Trophoblast cell (in vitro differentiated cells and primary cell): ENCODE results near the gene PAQR8.

ENCODE experiments used
- DNase-seq, 2 donors: peaks; one replicate each; pipeline ENCODE4 v3.0.0-alpha.2; 2016
- H2AFZ ChIP-seq: 2 replicates; pipeline ENCODE4 v1.6.1; 2013; ENCODE audit warnings: low read length, moderate library complexity, mild to moderate bottlenecking; ENCODE audit not compliant: insufficient read depth, poor library complexity
- H2AK5ac ChIP-seq: 2 replicates; pipeline ENCODE4 v1.6.1; 2013; ENCODE audit warnings: mild to moderate bottlenecking, low read length
- H2BK120ac ChIP-seq: 2 replicates; pipeline ENCODE4 v1.6.1; 2013; ENCODE audit warnings: low read length, mild to moderate bottlenecking, moderate library complexity; ENCODE audit not compliant: insufficient read depth, poor library complexity
- H2BK12ac ChIP-seq: 2 replicates; pipeline ENCODE4 v1.6.1; 2013; ENCODE audit warnings: mild to moderate bottlenecking, low read length, moderate library complexity
- H2BK5ac ChIP-seq: 2 replicates; pipeline ENCODE4 v1.6.1; 2013; ENCODE audit warnings: low read length, low read depth, moderate library complexity, mild to moderate bottlenecking; ENCODE audit not compliant: poor library complexity
- H3K14ac ChIP-seq: 2 replicates; pipeline ENCODE4 v1.6.1; 2013; ENCODE audit warnings: mild to moderate bottlenecking, low read length
- H3K18ac ChIP-seq: 2 replicates; pipeline ENCODE4 v1.6.1; 2013; ENCODE audit warnings: mild to moderate bottlenecking, low read length
- H3K23ac ChIP-seq: 2 replicates; pipeline ENCODE4 v1.6.1; 2013; ENCODE audit warnings: low read length
- H3K27ac ChIP-seq: 2 replicates; pipeline ENCODE4 v1.5.1; 2013; ENCODE audit warnings: low read depth, mild to moderate bottlenecking, inconsistent platforms, low read length, moderate library complexity
- H3K27me3 ChIP-seq: 2 replicates; pipeline ENCODE4 v1.6.1; 2013; ENCODE audit warnings: inconsistent platforms, mild to moderate bottlenecking, low read length, moderate library complexity; ENCODE audit not compliant: insufficient read depth
- H3K36me3 ChIP-seq, 2 experiments: 1 replicate in 1 of 2; 2 replicates in 1 of 2; pipeline ENCODE4 v1.6.1; 2013; ENCODE audit warnings: low read length in 2 of 2, mild to moderate bottlenecking in 2 of 2, moderate library complexity in 1 of 2; ENCODE audit not compliant: insufficient read depth in 2 of 2, control insufficient read depth in 1 of 2
- H3K4ac ChIP-seq: 2 replicates; pipeline ENCODE4 v1.6.1; 2013; ENCODE audit warnings: low read depth, mild to moderate bottlenecking, low read length, moderate library complexity
- H3K4me1 ChIP-seq, 2 experiments: 1 replicate in 1 of 2; 2 replicates in 1 of 2; pipeline ENCODE4 v1.6.1; 2013; ENCODE audit warnings: low read length in 2 of 2, mild to moderate bottlenecking in 2 of 2, moderate library complexity in 1 of 2; ENCODE audit not compliant: insufficient read depth in 2 of 2, control insufficient read depth in 1 of 2
- H3K4me2 ChIP-seq: 2 replicates; pipeline ENCODE4 v1.6.1; 2013; ENCODE audit warnings: inconsistent platforms, mild to moderate bottlenecking, low read length, moderate library complexity
- H3K4me3 ChIP-seq: 2 replicates; pipeline ENCODE4 v1.5.1; 2013; ENCODE audit warnings: mild to moderate bottlenecking, low read depth, low read length, inconsistent platforms
- H3K79me1 ChIP-seq: one replicate; pipeline ENCODE4 v1.6.1; 2013; ENCODE audit warnings: low read length
- H3K79me2 ChIP-seq: 2 replicates; pipeline ENCODE4 v1.6.1; 2013; ENCODE audit warnings: low read length, mild to moderate bottlenecking; ENCODE audit not compliant: control insufficient read depth, insufficient read depth, poor library complexity
- H3K9ac ChIP-seq: 2 replicates; pipeline ENCODE4 v1.6.1; 2013; ENCODE audit warnings: mild to moderate bottlenecking, low read length
- H3K9me3 ChIP-seq: 2 replicates; pipeline ENCODE4 v1.6.1; 2013; ENCODE audit warnings: low read depth, mild to moderate bottlenecking, control low read depth, inconsistent platforms, low read length; ENCODE audit not compliant: insufficient read depth
- H4K12ac ChIP-seq: 2 replicates; pipeline ENCODE4 v1.6.1; 2013; ENCODE audit warnings: low read depth, mild to moderate bottlenecking, low read length, moderate library complexity
- H4K8ac ChIP-seq: 2 replicates; pipeline ENCODE4 v1.6.1; 2013; ENCODE audit warnings: low read depth, mild to moderate bottlenecking, low read length, moderate library complexity
- H4K91ac ChIP-seq: one replicate; pipeline ENCODE4 v1.6.1; 2013; ENCODE audit warnings: low read depth, mild to moderate bottlenecking, low read length, moderate library complexity
- WGBS: extraction: QIAGEN DNeasy Blood & Tissue Kit; methylation state at CpG from one replicate; pipeline ENCODE4 v1.1.7; 2013; ENCODE audit warnings: missing lambda C conversion rate; ENCODE audit not compliant: insufficient read length, insufficient coverage; ENCODE audit errors: extremely low coverage; 5-methylcytosine and 5-hydroxymethylcytosine counted together

PAQR8 gene

GRCh38 chr6:52365866-52366540 lies 4.1 kb downstream of the PAQR8 start:
- H3K9ac ChIP-seq, result no peak overlapping the region
- H2BK12ac ChIP-seq, result no peak overlapping the region
- H3K14ac ChIP-seq, result no peak overlapping the region
- H3K4ac ChIP-seq, result no peak overlapping the region
- H3K27me3 ChIP-seq, result no peaks in the 10 kb centered on the region
- no peak overlapping the region for H3K4me3 ChIP-seq
- peaks cover 21% of the 10 kb centered on the region for H3K79me2 ChIP-seq
- H4K12ac ChIP-seq, result no peak overlapping the region
- H3K79me1 ChIP-seq, result peaks cover 19% of the 10 kb centered on the region
- no peak overlapping the region for H2AFZ ChIP-seq
- H3K9me3 ChIP-seq, result no peaks in the 10 kb centered on the region
- no peak overlapping the region for H3K18ac ChIP-seq
- H3K27ac ChIP-seq, result no peak overlapping the region
- H3K4me1 ChIP-seq, result peaks cover 7 to 8% of the 10 kb centered on the region in 2 experiments
- no peak overlapping the region for H4K8ac ChIP-seq
- H2BK5ac ChIP-seq, result no peak overlapping the region
- H2BK120ac ChIP-seq, result no peak overlapping the region
- no peak overlapping the region for H4K91ac ChIP-seq
- H3K36me3 ChIP-seq, result peaks cover 10 to 15% of the 10 kb centered on the region in 2 experiments
- H2AK5ac ChIP-seq, result no peak overlapping the region
- H3K4me2 ChIP-seq, result no peak overlapping the region
- no peak overlapping the region for H3K23ac ChIP-seq
- DNase-seq, result no peak
- no CpG with 5 or more reads among the region's 3 CpGs for WGBS

- no CpG with 5 or more reads among the region's 6 CpGs for WGBS
- H4K91ac ChIP-seq, result no peak overlapping the region
- H3K27me3 ChIP-seq, result no peaks in the 10 kb centered on the region
- H2BK12ac ChIP-seq, result no peak overlapping the region
- peaks cover 10 to 26% of the 10 kb centered on the region in 2 experiments for H3K36me3 ChIP-seq
- H3K9ac ChIP-seq, result no peak overlapping the region
- no peak overlapping the region for H3K4me3 ChIP-seq
- peaks cover 9% of the 10 kb centered on the region for H3K79me2 ChIP-seq
- H3K4ac ChIP-seq, result no peak overlapping the region
- H2BK120ac ChIP-seq, result no peak overlapping the region
- no peak overlapping the region for H2AFZ ChIP-seq
- peaks cover 3 to 7% of the 10 kb centered on the region in 2 experiments for H3K4me1 ChIP-seq
- no peak overlapping the region for H2AK5ac ChIP-seq
- no peak for DNase-seq
- no peak overlapping the region for H3K27ac ChIP-seq
- no peak overlapping the region for H3K23ac ChIP-seq
- no peak overlapping the region for H4K8ac ChIP-seq
- no peaks in the 10 kb centered on the region for H3K9me3 ChIP-seq
- H4K12ac ChIP-seq, result no peak overlapping the region
- H3K4me2 ChIP-seq, result no peak overlapping the region
- no peak overlapping the region for H2BK5ac ChIP-seq
- H3K79me1 ChIP-seq, result peaks cover 1% of the 10 kb centered on the region
- no peak overlapping the region for H3K18ac ChIP-seq
- no peak overlapping the region for H3K14ac ChIP-seq
Observed at GRCh38 chr6:52368002-52368401, 6.1 kb downstream of the PAQR8 start.

GRCh38 chr6:52369234-52369633 lies 7.3 kb downstream of the PAQR8 start:
- Histone ChIP-seq H3K79me2 (peaks cover 4% of the 10 kb centered on the region), H3K4me3 (no peak overlapping the region), H3K18ac (no peak overlapping the region), H4K8ac (no peak overlapping the region), H4K12ac (no peak overlapping the region), H3K4me1 (peaks cover 3 to 7% of the 10 kb centered on the region in 2 experiments), H2AFZ (no peak overlapping the region), H3K36me3 (peaks cover 15 to 34% of the 10 kb centered on the region in 2 experiments), H3K4me2 (no peak overlapping the region), H2BK12ac (no peak overlapping the region), H4K91ac (no peak overlapping the region), H3K9me3 (no peaks in the 10 kb centered on the region), H3K79me1 (no peaks in the 10 kb centered on the region), H2BK120ac (no peak overlapping the region), H3K23ac (no peak overlapping the region), H3K9ac (no peak overlapping the region), H3K14ac (no peak overlapping the region), H3K4ac (no peak overlapping the region), H3K27ac (no peak overlapping the region), H3K27me3 (no peaks in the 10 kb centered on the region), H2BK5ac (no peak overlapping the region), H2AK5ac (no peak overlapping the region)
- no peak for DNase-seq
- no CpG with 5 or more reads among the region's 2 CpGs for WGBS

- Histone ChIP-seq H3K4me3 (no peak overlapping the region), H2AFZ (no peak overlapping the region)
- WGBS, result no CpG with 5 or more reads among the region's 2 CpGs
Observed at GRCh38 chr6:52371656-52372191, 9.8 kb downstream of the PAQR8 start.

More at GRCh38 chr6:52371656-52372191, 9.8 kb downstream of the PAQR8 start:
- H3K14ac ChIP-seq, result no peak overlapping the region
- no peak overlapping the region for H4K12ac ChIP-seq
- no peak overlapping the region for H2AK5ac ChIP-seq
- peaks cover 4% of the 10 kb centered on the region for H3K79me2 ChIP-seq
- H2BK12ac ChIP-seq, result no peak overlapping the region
- H3K36me3 ChIP-seq, result peaks cover 13 to 35% of the 10 kb centered on the region in 2 experiments
- H3K9ac ChIP-seq, result no peak overlapping the region
- H3K18ac ChIP-seq, result no peak overlapping the region
- no peaks in the 10 kb centered on the region for H3K79me1 ChIP-seq
- peak overlapping the region; percentile 44 for H3K4ac ChIP-seq
- no peak overlapping the region for H4K91ac ChIP-seq
- H4K8ac ChIP-seq, result no peak overlapping the region
- H2BK120ac ChIP-seq, result no peak overlapping the region
- H3K23ac ChIP-seq, result no peak overlapping the region
- H3K27me3 ChIP-seq, result no peaks in the 10 kb centered on the region
- H3K27ac ChIP-seq, result no peak overlapping the region
- H3K4me1 ChIP-seq, result peaks cover 3 to 5% of the 10 kb centered on the region in 2 experiments
- DNase-seq, result no peak
- H2BK5ac ChIP-seq, result no peak overlapping the region
- no peak overlapping the region for H3K4me2 ChIP-seq
- H3K9me3 ChIP-seq, result no peaks in the 10 kb centered on the region
